Gastroesophageal sphincter (tissue), 3 donors: ENCODE measurements around the gene THBS4.

Experiments used
- CTCF ChIP-seq, 4 experiments: fragments of 200-600 bp in 2 of 4; fragments of 450-650 bp in 2 of 4; sonication (generic) in 1 of 4; IDR thresholded peaks; one replicate each; pipeline ENCODE4 v1.5.1; 2017 to 2019; ENCODE audit warnings: antibody characterized with exemption in 4 of 4, mild to moderate bottlenecking in 2 of 4, moderate library complexity in 2 of 4
- EP300 ChIP-seq: sonication (generic); formaldehyde crosslinking; IDR thresholded peaks from one replicate; pipeline ENCODE4 v1.6.1; 2017; ENCODE audit warnings: antibody characterized with exemption, mild to moderate bottlenecking
- POLR2A ChIP-seq, 2 donors: fragments of 450-650 bp; IDR thresholded peaks; one replicate each; pipeline ENCODE4 v1.6.1; 2017; ENCODE audit warnings: antibody characterized with exemption in 2 of 2, mild to moderate bottlenecking in 2 of 2, moderate library complexity in 1 of 2

GRCh38 chr5:80067531-80068245, 32.5 kb downstream of the THBS4 start:
- TF ChIP-seq CTCF (IDR thresholded peaks at IDR 0.05): no peak
- no peak for TF ChIP-seq EP300
- no peak for TF ChIP-seq POLR2A (IDR thresholded peaks at IDR 0.05)
